ENCODE results near the gene NUDT22.

NUDT22 gene

DNA sequence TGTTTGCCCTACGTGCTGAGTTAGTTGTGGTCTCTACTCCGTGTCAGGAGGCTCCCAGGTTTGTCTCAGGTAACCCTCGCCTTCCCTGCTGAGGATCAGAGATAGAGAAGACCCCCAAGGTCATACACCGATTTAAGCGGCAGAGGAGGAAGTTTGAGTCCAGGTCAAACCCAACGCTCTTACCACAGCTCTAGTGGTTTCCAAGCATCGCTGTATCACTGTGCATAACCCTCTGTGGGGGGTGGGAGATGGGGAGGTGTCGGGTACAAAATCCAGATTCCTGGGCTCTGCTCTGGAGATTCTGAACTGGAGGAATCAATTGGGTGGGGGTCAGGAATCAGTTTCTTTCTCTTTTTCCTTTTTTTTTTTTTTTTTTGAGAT lies 4.9 kb downstream of the NUDT22 start:
- H3K9me2 ChIP-seq (replicated peaks; ENCODE audit: insufficient read depth, low read length), result no peaks in the 10 kb centered on the region
- no peaks in the 10 kb centered on the region for H3K9me3 ChIP-seq (ENCODE audit: insufficient read depth, low read length)
- peak overlapping the region; percentile 74 for H3K9ac ChIP-seq (ENCODE audit: low read length)
- peak overlapping the region; percentile 61 for H3K4me3 ChIP-seq (ENCODE audit: insufficient read depth, low read length, poor library complexity, severe bottlenecking)
- peak overlapping the region; percentile 21 for H2AFZ ChIP-seq (ENCODE audit: low read depth, low read length, severe bottlenecking)
- H4K20me1 ChIP-seq (ENCODE audit: low read depth, low read length), result no peaks in the 10 kb centered on the region
- H3K27ac ChIP-seq (ENCODE audit: low read depth, low read length), result peak overlapping the region; percentile 86
- peaks cover 43% of the 10 kb centered on the region for H3F3A ChIP-seq (ENCODE audit: insufficient read depth)
- no peaks in the 10 kb centered on the region for H3K27me3 ChIP-seq (ENCODE audit: low read length)
- TF ChIP-seq, protein P1, sequence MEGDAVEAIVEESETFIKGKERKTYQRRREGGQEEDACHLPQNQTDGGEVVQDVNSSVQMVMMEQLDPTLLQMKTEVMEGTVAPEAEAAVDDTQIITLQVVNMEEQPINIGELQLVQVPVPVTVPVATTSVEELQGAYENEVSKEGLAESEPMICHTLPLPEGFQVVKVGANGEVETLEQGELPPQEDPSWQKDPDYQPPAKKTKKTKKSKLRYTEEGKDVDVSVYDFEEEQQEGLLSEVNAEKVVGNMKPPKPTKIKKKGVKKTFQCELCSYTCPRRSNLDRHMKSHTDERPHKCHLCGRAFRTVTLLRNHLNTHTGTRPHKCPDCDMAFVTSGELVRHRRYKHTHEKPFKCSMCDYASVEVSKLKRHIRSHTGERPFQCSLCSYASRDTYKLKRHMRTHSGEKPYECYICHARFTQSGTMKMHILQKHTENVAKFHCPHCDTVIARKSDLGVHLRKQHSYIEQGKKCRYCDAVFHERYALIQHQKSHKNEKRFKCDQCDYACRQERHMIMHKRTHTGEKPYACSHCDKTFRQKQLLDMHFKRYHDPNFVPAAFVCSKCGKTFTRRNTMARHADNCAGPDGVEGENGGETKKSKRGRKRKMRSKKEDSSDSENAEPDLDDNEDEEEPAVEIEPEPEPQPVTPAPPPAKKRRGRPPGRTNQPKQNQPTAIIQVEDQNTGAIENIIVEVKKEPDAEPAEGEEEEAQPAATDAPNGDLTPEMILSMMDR (IDR thresholded peaks at IDR 0.05; ENCODE audit: insufficient read depth, low read length, poor library complexity, severe bottlenecking), result no peak
- no peak for TF ChIP-seq EZH2phosphoT487 (conservative IDR thresholded peaks at IDR 0.05; ENCODE audit: low read length)
- peaks cover 7% of the 10 kb centered on the region; the same call in 1 of the 2 replicates for H3K79me2 ChIP-seq (ENCODE audit: insufficient read depth, low read length)
- H3K4me2 ChIP-seq (ENCODE audit: low read depth, low read length, poor library complexity, severe bottlenecking), result peak overlapping the region; percentile 80
- H3K36me3 ChIP-seq (ENCODE audit: low read length), result no peaks in the 10 kb centered on the region

DNA sequence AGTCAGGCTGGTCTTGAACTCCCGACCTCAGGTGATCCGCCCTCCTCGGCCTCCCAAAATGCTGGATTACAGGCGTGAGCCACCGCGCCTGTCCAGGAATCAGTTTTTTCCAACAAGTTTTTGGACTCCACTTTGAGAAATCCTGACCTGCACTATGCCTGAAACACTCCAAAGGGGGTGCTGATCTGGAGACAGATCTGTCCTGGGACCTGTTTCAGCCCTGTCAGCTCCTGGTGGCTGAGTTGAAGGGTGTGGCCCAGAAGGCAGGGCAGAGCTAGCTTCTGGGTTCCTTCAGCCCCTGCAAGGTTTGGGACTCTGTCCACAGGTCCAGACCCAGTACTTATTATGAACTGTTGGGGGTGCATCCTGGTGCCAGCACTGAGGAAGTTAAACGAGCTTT lies 5.5 kb downstream of the NUDT22 start:
- Histone ChIP-seq H3K36me3 (ENCODE audit: low read length) (no peaks in the 10 kb centered on the region), H3K4me2 (ENCODE audit: low read depth, low read length, poor library complexity, severe bottlenecking) (peak overlapping the region; percentile 80), H2AFZ (ENCODE audit: low read depth, low read length, severe bottlenecking) (no peak overlapping the region), H3K27me3 (ENCODE audit: low read length) (no peaks in the 10 kb centered on the region), H4K20me1 (ENCODE audit: low read depth, low read length) (no peaks in the 10 kb centered on the region), H3K4me3 (ENCODE audit: insufficient read depth, low read length, poor library complexity, severe bottlenecking) (no peak overlapping the region), H3K9me2 (replicated peaks; ENCODE audit: insufficient read depth, low read length) (no peaks in the 10 kb centered on the region), H3F3A (ENCODE audit: insufficient read depth) (peaks cover 39% of the 10 kb centered on the region), H3K9me3 (ENCODE audit: insufficient read depth, low read length) (no peaks in the 10 kb centered on the region), H3K79me2 (ENCODE audit: insufficient read depth, low read length) (peaks cover 7% of the 10 kb centered on the region; the same call in 1 of the 2 replicates), H3K27ac (ENCODE audit: low read depth, low read length) (no peak overlapping the region), H3K9ac (ENCODE audit: low read length) (peak overlapping the region; percentile 74; the same call in 1 of the 2 replicates)
- TF ChIP-seq, protein P1 (IDR thresholded peaks at IDR 0.05; ENCODE audit: insufficient read depth, low read length, poor library complexity, severe bottlenecking), result no peak
- no peak for TF ChIP-seq EZH2phosphoT487 (conservative IDR thresholded peaks at IDR 0.05; ENCODE audit: low read length)

DNA sequence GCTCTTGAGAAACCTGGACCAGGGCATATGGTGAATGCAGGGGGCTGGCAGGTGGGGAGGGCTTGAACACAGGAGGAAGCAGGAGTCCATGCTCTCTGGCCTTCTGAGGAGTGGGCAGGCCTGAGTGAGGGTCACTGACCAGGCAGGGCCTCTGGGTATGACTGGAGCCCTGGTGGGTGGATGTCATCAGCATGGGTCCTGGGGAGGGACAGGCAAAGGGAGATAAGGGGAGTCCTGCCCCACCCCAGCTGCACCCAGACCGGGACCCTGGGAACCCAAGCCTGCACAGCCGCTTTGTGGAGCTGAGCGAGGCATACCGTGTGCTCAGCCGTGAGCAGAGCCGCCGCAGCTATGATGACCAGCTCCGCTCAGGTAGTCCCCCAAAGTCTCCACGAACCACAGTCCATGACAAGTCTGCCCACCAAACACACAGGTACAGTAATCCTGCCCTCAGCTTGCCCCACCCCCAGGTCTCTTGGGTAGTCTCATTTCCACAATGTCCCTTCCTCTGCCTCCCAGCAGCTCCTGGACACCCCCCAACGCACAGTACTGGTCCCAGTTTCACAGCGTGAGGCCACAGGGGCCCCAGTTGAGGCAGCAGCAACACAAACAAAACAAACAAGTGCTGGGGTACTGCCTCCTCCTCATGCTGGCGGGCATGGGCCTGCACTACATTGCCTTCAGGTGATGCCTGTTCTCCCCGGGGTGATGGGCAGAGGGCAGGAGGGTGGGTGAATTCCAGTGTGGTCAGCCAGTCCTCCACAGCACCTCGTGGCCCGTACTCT lies 6.3 kb downstream of the NUDT22 start:
- TF ChIP-seq, protein P1 (IDR thresholded peaks at IDR 0.05; ENCODE audit: insufficient read depth, low read length, poor library complexity, severe bottlenecking), result no peak
- no peak for TF ChIP-seq EZH2phosphoT487 (conservative IDR thresholded peaks at IDR 0.05; ENCODE audit: low read length)
- H3K4me2 ChIP-seq (ENCODE audit: low read depth, low read length, poor library complexity, severe bottlenecking), result no peak overlapping the region

More for the DNA sequence above, 6.3 kb downstream of the NUDT22 start:
- Histone ChIP-seq H4K20me1 (ENCODE audit: low read depth, low read length) (no peaks in the 10 kb centered on the region), H2AFZ (ENCODE audit: low read depth, low read length, severe bottlenecking) (no peak overlapping the region), H3K9me2 (replicated peaks; ENCODE audit: insufficient read depth, low read length) (no peaks in the 10 kb centered on the region), H3K9me3 (ENCODE audit: insufficient read depth, low read length) (no peaks in the 10 kb centered on the region), H3K36me3 (ENCODE audit: low read length) (no peaks in the 10 kb centered on the region), H3K27ac (ENCODE audit: low read depth, low read length) (no peak overlapping the region), H3F3A (ENCODE audit: insufficient read depth) (peaks cover 30% of the 10 kb centered on the region), H3K79me2 (ENCODE audit: insufficient read depth, low read length) (peaks cover 7% of the 10 kb centered on the region; the same call in 1 of the 2 replicates), H3K27me3 (ENCODE audit: low read length) (no peaks in the 10 kb centered on the region), H3K4me3 (ENCODE audit: insufficient read depth, low read length, poor library complexity, severe bottlenecking) (no peak overlapping the region), H3K9ac (ENCODE audit: low read length) (no peak overlapping the region)
